NCI-H1694 treated with DMSO at 0.1 percent for 48 hours (cell line): ENCODE results near the gene ASF1B.
A peak's percentile ranks its signal among the peaks of the same experiment; 100 is the strongest.
"Not testable (repeated sequence)": the region's sequence is repeated elsewhere in the genome, so short reads cannot be mapped to it uniquely, and the experiment has no call there.

Source experiments
- DNase-seq: peaks from one replicate; lab custom pipeline; 2025; lab: John Stamatoyannopoulos, UW

Gene ASF1B

GRCh38 chr19:14136509-14137281 is at the start of gene ASF1B:
Gene ASF1B (minus strand): TSS chr19:14136589. CDS start chr19:14136456, 133 bp downstream.
- peak; percentile 100 for DNase-seq

- not testable (repeated sequence) for DNase-seq
Observed at GRCh38 chr19:14185691-14186090, 49.3 kb upstream of the ASF1B start.

- no peak for DNase-seq
Observed at GRCh38 chr19:14185158-14185557, 48.8 kb upstream of the ASF1B start.

GRCh38 chr19:14183741-14184350 is 47.5 kb upstream of the ASF1B start:
- DNase-seq, result peak; percentile 34

- no peak for DNase-seq
Observed at GRCh38 chr19:14182476-14182875, 46.1 kb upstream of the ASF1B start.

GRCh38 chr19:14181906-14182305 is 45.5 kb upstream of the ASF1B start:
- DNase-seq, result no peak

- not testable (repeated sequence) for DNase-seq
Observed at GRCh38 chr19:14181199-14181598, 44.8 kb upstream of the ASF1B start.

GRCh38 chr19:14177496-14178074 is 41.2 kb upstream of the ASF1B start:
- no peak for DNase-seq

GRCh38 chr19:14175351-14175792 is 39.0 kb upstream of the ASF1B start:
- no peak for DNase-seq

- DNase-seq, result no peak
Observed at GRCh38 chr19:14174883-14175282, 38.5 kb upstream of the ASF1B start.

- no peak for DNase-seq
Observed at GRCh38 chr19:14168993-14169392, 32.6 kb upstream of the ASF1B start.

- DNase-seq, result no peak
Observed at GRCh38 chr19:14168259-14168972, 32.0 kb upstream of the ASF1B start.

- no peak for DNase-seq
Observed at GRCh38 chr19:14167576-14168138, 31.3 kb upstream of the ASF1B start.

- DNase-seq, result no peak
Observed at GRCh38 chr19:14166999-14167575, 30.7 kb upstream of the ASF1B start.

GRCh38 chr19:14165990-14166830 is 29.8 kb upstream of the ASF1B start:
- no peak for DNase-seq

- DNase-seq, result no peak
Observed at GRCh38 chr19:14164724-14165493, 28.5 kb upstream of the ASF1B start.

GRCh38 chr19:14164082-14164481 is 27.7 kb upstream of the ASF1B start:
- DNase-seq, result no peak

GRCh38 chr19:14162871-14163297 is 26.5 kb upstream of the ASF1B start:
- no peak for DNase-seq

- DNase-seq, result no peak
Observed at GRCh38 chr19:14161305-14161704, 24.9 kb upstream of the ASF1B start.
